T-helper 17 cell (primary cell): ENCODE measurements around the gene FANCD2OS. TPM values are rescaled to one million over a fixed set of nuclear protein-coding genes. Genes with fewer than 3 reads are reported as not detected.
"Not testable (repeated sequence)": the region's sequence is repeated elsewhere in the genome, so short reads cannot be mapped to it uniquely, and the experiment has no call there.

Experiments
- ATAC-seq: fragments of 150-1000 bp; cut with Tn5 transposase; 2 replicates; pipeline ENCODE4 v1.10.0; 2021; ENCODE audit warnings: mild to moderate bottlenecking, moderate library complexity
- DNase-seq, 3 donors: peaks; one replicate each; pipeline versions ENCODE4 v3.0.0 to v3.0.0-alpha.2; 2020 to 2021
- H3K9me3 ChIP-seq: one replicate; pipeline ENCODE4 v1.7.0; 2013; ENCODE audit warnings: low read length, mild to moderate bottlenecking; ENCODE audit not compliant: control insufficient read depth, poor library complexity, severe bottlenecking
- H3K27ac Mint-ChIP-seq: one replicate; pipeline ENCODE4 v1.8.0; 2022; ENCODE audit warnings: mild to moderate bottlenecking, moderate library complexity, mixed read lengths
- H3K27me3 Mint-ChIP-seq: one replicate; pipeline ENCODE4 v1.8.0; 2022; ENCODE audit warnings: mixed read lengths
- H3K36me3 Mint-ChIP-seq: one replicate; pipeline ENCODE4 v1.8.0; 2022; ENCODE audit warnings: low read depth, mixed read lengths
- H3K4me1 Mint-ChIP-seq: one replicate; pipeline ENCODE4 v1.8.0; 2022; ENCODE audit warnings: mild to moderate bottlenecking, mixed read lengths
- H3K4me3 Mint-ChIP-seq: one replicate; pipeline ENCODE4 v1.8.0; 2022; ENCODE audit warnings: mild to moderate bottlenecking, moderate library complexity, mixed read lengths
- total RNA-seq, 4 donors: library from RNA in 2 of 4; stranded (reverse) in 2 of 4; gene quantifications; one replicate each; pipeline ENCODE4 v1.2.3 and lab custom pipeline; 2022 to 2026

FANCD2OS gene
- total RNA-seq, 2 donors from 2014 or later, result not detected

GRCh38 chr3:10081871-10082270, 26.2 kb downstream of the FANCD2OS start:
- Mint-ChIP-seq H3K4me3 (no peak overlapping the region), H3K27ac (no peak overlapping the region), H3K36me3 (peaks cover 12% of the 10 kb centered on the region), H3K4me1 (no peaks in the 10 kb centered on the region), H3K27me3 (no peaks in the 10 kb centered on the region)
- no peaks in the 10 kb centered on the region for H3K9me3 ChIP-seq
- ATAC-seq (no peak), DNase-seq (no peak)

GRCh38 chr3:10074666-10075065, 33.4 kb downstream of the FANCD2OS start:
- Mint-ChIP-seq H3K27me3 (no peaks in the 10 kb centered on the region), H3K36me3 (no peaks in the 10 kb centered on the region), H3K27ac (no peak overlapping the region), H3K4me1 (no peaks in the 10 kb centered on the region), H3K4me3 (no peak overlapping the region)
- ATAC-seq (no peak), DNase-seq (no peak)
- H3K9me3 ChIP-seq, result no peaks in the 10 kb centered on the region

GRCh38 chr3:10070077-10070476, 38.0 kb downstream of the FANCD2OS start:
- H3K9me3 ChIP-seq, H3K36me3 Mint-ChIP-seq, H3K4me3 Mint-ChIP-seq, H3K27ac Mint-ChIP-seq, H3K4me1 Mint-ChIP-seq, H3K27me3 Mint-ChIP-seq, DNase-seq, ATAC-seq: not testable (repeated sequence)

- peaks cover 5% of the 10 kb centered on the region for H3K36me3 Mint-ChIP-seq
- H3K4me1 Mint-ChIP-seq, result no peaks in the 10 kb centered on the region
- no peak overlapping the region for H3K4me3 Mint-ChIP-seq
Observed at GRCh38 chr3:10055097-10055496, 53.0 kb downstream of the FANCD2OS start.

More at GRCh38 chr3:10055097-10055496, 53.0 kb downstream of the FANCD2OS start:
- ATAC-seq, result no peak
- Mint-ChIP-seq H3K27ac (no peak overlapping the region), H3K27me3 (no peaks in the 10 kb centered on the region)
- no peak for DNase-seq
- H3K9me3 ChIP-seq, result no peaks in the 10 kb centered on the region

Other genes starting within 250 kb of the FANCD2OS start
- not detected for gene CIDEC, start 228.0 kb downstream of the FANCD2OS start, total RNA-seq
- gene JAGN1, start 217.6 kb downstream of the FANCD2OS start, total RNA-seq, result 10 to 100 TPM; 15.4 to 17.8 TPM
- gene IL17RE, start 205.4 kb downstream of the FANCD2OS start, total RNA-seq, result 10 to 100 TPM; 10.1 to 12.4 TPM
- under 1 TPM; 0.47 to 0.92 TPM for gene IL17RC, start 191.2 kb downstream of the FANCD2OS start, total RNA-seq
- gene CRELD1, start 174.4 kb downstream of the FANCD2OS start, total RNA-seq, result 10 to 100 TPM; 15.5 to 20.0 TPM
- 1 to 10 TPM; 5.8 to 5.9 TPM for gene PRRT3, start 155.8 kb downstream of the FANCD2OS start, total RNA-seq
- gene EMC3, start 121.4 kb downstream of the FANCD2OS start, total RNA-seq, result 10 to 100 TPM; 41.8 to 60.6 TPM
- gene FANCD2, start 81.8 kb downstream of the FANCD2OS start, total RNA-seq, result 10 to 100 TPM; 16.6 to 20.0 TPM
- gene BRK1, start 7.4 kb upstream of the FANCD2OS start, total RNA-seq, result 10 to 100 TPM; 52.4 to 53.8 TPM
- 10 to 100 TPM; 56.3 to 63.7 TPM for gene VHL, start 33.5 kb upstream of the FANCD2OS start, total RNA-seq
- gene IRAK2, start 56.7 kb upstream of the FANCD2OS start, total RNA-seq, result 1 to 10 TPM; 4.6 to 5.0 TPM
- 10 to 100 TPM; 56.8 to 63.7 TPM for gene TATDN2, start 140.2 kb upstream of the FANCD2OS start, total RNA-seq
- under 1 TPM; 0.73 to 0.85 TPM for gene GHRL, start 184.7 kb upstream of the FANCD2OS start, total RNA-seq
- gene SEC13, start 212.9 kb upstream of the FANCD2OS start, total RNA-seq, result 10 to 100 TPM; 87.0 to 88.0 TPM